ENCODE data around the gene SKI. TPM values are rescaled to one million over a fixed set of nuclear protein-coding genes. Genes with fewer than 3 reads are reported as not detected.
A peak's percentile ranks its signal among the peaks of the same experiment; 100 is the strongest.

The SKI gene
- total RNA-seq, 6 donors from 2014 or later = 57.3 to 108 (median 96.9) TPM

- DNase-seq (no peak), ATAC-seq (ENCODE audit: low FRiP score in 2 of 2) (no peak)
- Histone ChIP-seq H3K4me3 (no peak overlapping the region), H3K27me3 (no peaks in the 10 kb centered on the region), H3K4me1 (peaks cover 83 to 100% (median 89%) of the 10 kb centered on the region in 4 donors), H3K36me3 (no peaks in the 10 kb centered on the region), H3K9me3 (no peaks in the 10 kb centered on the region), H3K27ac (peak overlapping the region; percentile 46 to 65 (median 58))
- WGBS, 2 donors = 89% methylated on average over 11 of the region's 13 CpGs; no CpG with 5 or more reads in 1 of the 2 donors
- TF ChIP-seq CTCF (IDR thresholded peaks at IDR 0.05) (no peak), EP300 (IDR thresholded peaks at IDR 0.05) (no peak), POLR2A (IDR thresholded peaks at IDR 0.05) (no peak), POLR2AphosphoS5 (IDR thresholded peaks at IDR 0.05) (no peak)
Observed at GRCh38 chr1:2269922-2270259, 41.8 kb downstream of the SKI start.

- H3K9me3 ChIP-seq = no peaks in the 10 kb centered on the region
- H3K27ac ChIP-seq = peak overlapping the region; percentile 46 to 65 (median 58)
- peaks cover 89 to 100% (median 92%) of the 10 kb centered on the region in 4 donors for H3K4me1 ChIP-seq
- H3K36me3 ChIP-seq = no peaks in the 10 kb centered on the region
- H3K4me3 ChIP-seq = no peak overlapping the region
- TF ChIP-seq CTCF (IDR thresholded peaks at IDR 0.05) = no peak
- no peak for TF ChIP-seq POLR2AphosphoS5 (IDR thresholded peaks at IDR 0.05)
- no peak for TF ChIP-seq EP300 (IDR thresholded peaks at IDR 0.05)
- no peak for TF ChIP-seq POLR2A (IDR thresholded peaks at IDR 0.05)
- no peaks in the 10 kb centered on the region for H3K27me3 ChIP-seq
- DNase-seq (no peak), ATAC-seq (ENCODE audit: low FRiP score in 2 of 2) (no peak)
- 52 to 70% methylated on average over 7 to 21 of the region's 27 CpGs for WGBS, 2 donors
Observed at GRCh38 chr1:2270260-2271100, 42.4 kb downstream of the SKI start.

GRCh38 chr1:2271211-2271721, 43.1 kb downstream of the SKI start:
- DNase-seq (no peak), ATAC-seq (ENCODE audit: low FRiP score in 2 of 2) (no peak)
- H3K4me3 ChIP-seq = no peak overlapping the region
- peaks cover 92 to 100% (median 93%) of the 10 kb centered on the region in 4 donors for H3K4me1 ChIP-seq
- no peaks in the 10 kb centered on the region for H3K27me3 ChIP-seq
- H3K36me3 ChIP-seq = no peaks in the 10 kb centered on the region
- WGBS, 2 donors = 91% methylated on average over 15 to 25 of the region's 25 CpGs
- TF ChIP-seq EP300 (IDR thresholded peaks at IDR 0.05) = no peak
- TF ChIP-seq CTCF (IDR thresholded peaks at IDR 0.05) = no peak
- no peak for TF ChIP-seq POLR2AphosphoS5 (IDR thresholded peaks at IDR 0.05)
- TF ChIP-seq POLR2A (IDR thresholded peaks at IDR 0.05) = no peak
- no peaks in the 10 kb centered on the region for H3K9me3 ChIP-seq
- peak overlapping the region; percentile 46 to 65 (median 58) for H3K27ac ChIP-seq

GRCh38 chr1:2271841-2272655, 43.9 kb downstream of the SKI start:
- Histone ChIP-seq H3K27me3 (no peaks in the 10 kb centered on the region), H3K4me3 (no peak overlapping the region), H3K36me3 (no peaks in the 10 kb centered on the region), H3K9me3 (no peaks in the 10 kb centered on the region), H3K27ac (peak overlapping the region in 3 of 4 donors; percentile 46 to 65 (median 62)), H3K4me1 (peaks cover 92 to 100% (median 93%) of the 10 kb centered on the region in 4 donors)
- ATAC-seq (ENCODE audit: low FRiP score in 2 of 2) (no peak), DNase-seq (no peak)
- WGBS, 2 donors = 55 to 68% methylated on average over 23 of the region's 23 CpGs
- no peak for TF ChIP-seq EP300 (IDR thresholded peaks at IDR 0.05)

Measured in upper lobe of left lung (tissue), 6 donors.